GM23338 (cell line): ENCODE measurements around the gene PLEKHJ1. TPM values are rescaled to one million over a fixed set of nuclear protein-coding genes. Genes with fewer than 3 reads are reported as not detected.

Source experiments
- ATAC-seq: fragments of 200-7000 bp; cut with Tn5 transposase; 3 replicates; pipeline ENCODE4 v1.9.1; 2020
- DNase-seq: peaks from one replicate; pipeline ENCODE4 v3.0.0-alpha.2; 2015; ENCODE audit warnings: low spot score
- H2AFZ ChIP-seq: fragments of 200-600 bp; sonication (generic); 2 replicates; pipeline ENCODE4 v1.8.0; 2016; ENCODE audit warnings: antibody characterized with exemption, mild to moderate bottlenecking, moderate library complexity
- H3F3A ChIP-seq: fragments of 200-600 bp; sonication (generic); replicated peaks from 2 replicates; pipeline ENCODE4 v1.8.0; 2017; ENCODE audit warnings: antibody characterized with exemption, mixed run types, low read depth
- H3K27ac ChIP-seq: fragments of 200-600 bp; sonication (generic); 2 replicates; pipeline ENCODE4 v1.6.1; 2016; ENCODE audit warnings: low read depth
- H3K27me3 ChIP-seq: fragments of 200-600 bp; sonication (generic); 2 replicates; pipeline ENCODE4 v1.8.0; 2016; ENCODE audit warnings: mild to moderate bottlenecking, mixed run types, moderate library complexity; ENCODE audit not compliant: insufficient read depth
- H3K36me3 ChIP-seq: fragments of 200-600 bp; sonication (generic); 2 replicates; pipeline ENCODE4 v1.8.0; 2016; ENCODE audit warnings: mild to moderate bottlenecking; ENCODE audit not compliant: insufficient read depth
- H3K4me1 ChIP-seq: fragments of 200-600 bp; sonication (generic); 2 replicates; pipeline ENCODE4 v1.8.0; 2016; ENCODE audit warnings: mild to moderate bottlenecking, moderate library complexity; ENCODE audit not compliant: insufficient read depth
- H3K4me2 ChIP-seq: fragments of 200-600 bp; sonication (generic); 2 replicates; pipeline ENCODE4 v1.7.1; 2017; ENCODE audit warnings: mixed run types
- H3K4me3 ChIP-seq: fragments of 200-600 bp; sonication (generic); 2 replicates; pipeline ENCODE4 v1.6.1; 2016; ENCODE audit warnings: mixed run types
- H3K79me2 ChIP-seq: fragments of 200-600 bp; sonication (generic); replicated peaks from 2 replicates; pipeline ENCODE4 v1.8.0; 2017; ENCODE audit warnings: mild to moderate bottlenecking; ENCODE audit not compliant: insufficient read depth
- H3K9me2 ChIP-seq: fragments of 200-600 bp; sonication (generic); 2 replicates; pipeline ENCODE4 v1.8.0; 2017; ENCODE audit not compliant: insufficient read depth
- H4K20me1 ChIP-seq: fragments of 200-600 bp; sonication (generic); replicated peaks from 2 replicates; pipeline ENCODE4 v1.8.0; 2017; ENCODE audit warnings: mild to moderate bottlenecking; ENCODE audit not compliant: insufficient read depth
- H3K27ac Mint-ChIP-seq: 2 replicates; pipeline ENCODE4 v1.8.0; 2020; ENCODE audit warnings: inconsistent platforms, mild to moderate bottlenecking, moderate library complexity, mixed read lengths
- H3K27me3 Mint-ChIP-seq: 3 replicates; pipeline ENCODE4 v1.8.0; 2022; ENCODE audit warnings: low read depth, mild to moderate bottlenecking, moderate library complexity, mixed read lengths, inconsistent platforms; ENCODE audit not compliant: insufficient read depth, poor library complexity
- H3K36me3 Mint-ChIP-seq: 3 replicates; pipeline ENCODE4 v1.8.0; 2021; ENCODE audit warnings: low read depth, mild to moderate bottlenecking, inconsistent platforms, moderate library complexity, mixed read lengths
- H3K4me1 Mint-ChIP-seq: 3 replicates; pipeline ENCODE4 v1.8.0; 2020; ENCODE audit warnings: mild to moderate bottlenecking, inconsistent platforms, mixed read lengths
- H3K4me3 Mint-ChIP-seq: 3 replicates; pipeline ENCODE4 v1.8.0; 2021; ENCODE audit warnings: moderate library complexity, mild to moderate bottlenecking, inconsistent platforms, mixed read lengths
- H3K9me3 Mint-ChIP-seq: 3 replicates; pipeline ENCODE4 v1.8.0; 2020; ENCODE audit warnings: moderate library complexity, mild to moderate bottlenecking, inconsistent platforms, mixed read lengths
- ZNF114 ChIP-seq: fragments of 250-450 bp; sonication (Bioruptor Pico); IDR thresholded peaks from 2 replicates; pipeline ENCODE4 v1.5.0; 2020; ENCODE audit warnings: mild to moderate bottlenecking, moderate library complexity
- polyA plus RNA-seq: library from polyadenylated mRNA; unstranded; fragments of >200 nt; fragmentation: Nextera tagmentation; extraction: Ambion mirVana; gene quantifications from 2 replicates; pipeline ENCODE4 v1.2.1, GENCODE V29; 2016
- total RNA-seq: library from RNA; depleted of rRNA; stranded (reverse); fragments of >200 nt; shearing (Covaris generic); gene quantifications from 2 replicates; pipeline ENCODE4 v1.2.3, GENCODE V29; 2014
- TF ChIP-seq, protein P1 (sequence below), 2 experiments: fragments of 200-600 bp in 1 of 2; sonication (generic) in 1 of 2; conservative IDR thresholded peaks; 2 replicates each; pipeline versions ENCODE4 v1.5.1 to v1.6.1; 2016 to 2017; ENCODE audit warnings: antibody characterized with exemption in 2 of 2, low read depth in 2 of 2, mild to moderate bottlenecking in 2 of 2, moderate library complexity in 1 of 2
- TF ChIP-seq, protein P2 (sequence below): IDR thresholded peaks from 2 replicates; pipeline ENCODE4 v1.6.1; 2016; ENCODE audit warnings: antibody characterized with exemption
- TF ChIP-seq, protein P3 (sequence below): fragments of 250-450 bp; sonication (Bioruptor Pico); IDR thresholded peaks from 2 replicates; pipeline ENCODE4 v1.5.0; 2020; ENCODE audit warnings: mild to moderate bottlenecking, moderate library complexity

PLEKHJ1 gene
- total and polyA plus RNA-seq, 2 experiments from 2014 or later: 146 to 210 TPM

DNA sequence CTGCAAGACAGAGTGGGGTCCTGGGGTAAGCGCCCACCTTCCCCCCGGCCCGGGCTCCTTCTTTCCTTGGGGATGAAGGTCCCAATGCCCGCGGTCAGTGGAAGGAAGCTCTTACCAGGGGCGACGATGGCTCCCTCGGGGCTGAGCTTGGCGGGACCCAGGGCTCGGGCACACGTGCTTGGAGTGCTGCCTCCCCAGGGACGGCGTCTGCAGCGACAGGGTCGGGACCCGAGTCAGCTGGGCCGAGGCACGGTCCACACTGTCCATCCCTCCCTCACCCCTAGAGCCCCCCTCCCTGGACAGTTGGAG lies 16.6 kb upstream of the PLEKHJ1 start:
- Mint-ChIP-seq H3K27me3 (peaks cover 37% of the 10 kb centered on the region), H3K4me3 (peak overlapping the region; percentile 64), H3K9me3 (no peaks in the 10 kb centered on the region), H3K4me1 (peaks cover 3% of the 10 kb centered on the region; the same call in 2 of the 3 replicates), H3K36me3 (no peaks in the 10 kb centered on the region), H3K27ac (no peak overlapping the region)
- H3K36me3 ChIP-seq: no peaks in the 10 kb centered on the region
- peaks cover 21% of the 10 kb centered on the region for H3K27me3 ChIP-seq
- peak overlapping the region; percentile 93 for H3K4me2 ChIP-seq
- H3K27ac ChIP-seq: no peak overlapping the region
- peak overlapping the region; percentile 98 for H2AFZ ChIP-seq
- DNase-seq: peak; percentile 58
- peak; percentile 2 for ATAC-seq
- peaks cover 5% of the 10 kb centered on the region; the same call in 1 of the 2 replicates for H3K4me1 ChIP-seq
- no peak for TF ChIP-seq ZNF114
- peak overlapping the region; percentile 69 for H3K4me3 ChIP-seq
- H3K79me2 ChIP-seq: no peaks in the 10 kb centered on the region
- peaks cover 4% of the 10 kb centered on the region; the same call in 1 of the 2 replicates for H3F3A ChIP-seq
- H3K9me2 ChIP-seq: no peaks in the 10 kb centered on the region
- no peaks in the 10 kb centered on the region for H4K20me1 ChIP-seq

DNA sequence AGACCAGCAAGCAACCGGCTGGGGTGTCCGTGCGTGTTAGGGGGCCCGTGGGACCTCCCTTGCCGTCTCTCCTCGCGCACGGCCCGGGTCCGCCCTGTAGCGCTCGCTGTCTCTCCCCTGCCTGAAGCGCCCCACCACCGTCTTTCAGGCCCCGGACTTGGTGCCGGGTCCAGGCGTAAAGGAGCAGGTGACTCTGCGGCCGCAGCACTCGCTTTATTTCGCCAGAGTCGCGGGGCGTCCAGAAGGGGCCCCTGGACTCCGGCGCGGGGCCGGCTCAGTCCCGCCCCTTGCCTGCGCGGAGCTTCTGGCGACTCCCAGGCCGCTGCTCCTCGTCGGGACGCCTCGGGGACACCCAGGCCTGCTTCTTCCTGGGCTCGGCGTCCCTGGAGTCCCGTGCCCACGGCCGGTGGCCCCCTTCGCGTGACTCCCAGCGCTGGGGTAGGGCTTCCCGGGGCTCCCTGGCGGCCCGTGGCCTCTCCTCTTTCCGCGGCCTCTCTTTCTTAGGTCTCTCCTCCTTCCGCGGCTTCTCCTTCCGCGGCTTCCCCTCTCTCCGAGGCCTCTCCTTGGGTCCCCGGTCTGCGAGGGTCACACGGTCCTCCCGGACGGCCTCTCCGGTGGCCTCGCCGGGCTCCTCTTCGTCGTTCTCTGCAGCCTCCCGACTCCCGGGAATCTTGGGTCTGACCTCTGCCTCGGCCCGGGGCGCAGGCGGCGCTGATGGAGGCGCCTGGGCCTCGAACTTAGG lies 16.1 kb upstream of the PLEKHJ1 start:
- H3K4me3 Mint-ChIP-seq: peak overlapping the region; percentile 64; the same call in 1 of the 3 replicates

More for the DNA sequence above, 16.1 kb upstream of the PLEKHJ1 start:
- Histone ChIP-seq H3K4me1 (peaks cover 5% of the 10 kb centered on the region; the same call in 1 of the 2 replicates), H4K20me1 (no peaks in the 10 kb centered on the region), H3F3A (peaks cover 4% of the 10 kb centered on the region; the same call in 1 of the 2 replicates), H3K36me3 (no peaks in the 10 kb centered on the region), H3K9me2 (no peaks in the 10 kb centered on the region), H2AFZ (peak overlapping the region; percentile 98), H3K27ac (no peak overlapping the region), H3K79me2 (no peaks in the 10 kb centered on the region), H3K4me2 (peak overlapping the region; percentile 93), H3K27me3 (peaks cover 21% of the 10 kb centered on the region), H3K4me3 (peak overlapping the region; percentile 69)
- TF ChIP-seq, protein P1, sequence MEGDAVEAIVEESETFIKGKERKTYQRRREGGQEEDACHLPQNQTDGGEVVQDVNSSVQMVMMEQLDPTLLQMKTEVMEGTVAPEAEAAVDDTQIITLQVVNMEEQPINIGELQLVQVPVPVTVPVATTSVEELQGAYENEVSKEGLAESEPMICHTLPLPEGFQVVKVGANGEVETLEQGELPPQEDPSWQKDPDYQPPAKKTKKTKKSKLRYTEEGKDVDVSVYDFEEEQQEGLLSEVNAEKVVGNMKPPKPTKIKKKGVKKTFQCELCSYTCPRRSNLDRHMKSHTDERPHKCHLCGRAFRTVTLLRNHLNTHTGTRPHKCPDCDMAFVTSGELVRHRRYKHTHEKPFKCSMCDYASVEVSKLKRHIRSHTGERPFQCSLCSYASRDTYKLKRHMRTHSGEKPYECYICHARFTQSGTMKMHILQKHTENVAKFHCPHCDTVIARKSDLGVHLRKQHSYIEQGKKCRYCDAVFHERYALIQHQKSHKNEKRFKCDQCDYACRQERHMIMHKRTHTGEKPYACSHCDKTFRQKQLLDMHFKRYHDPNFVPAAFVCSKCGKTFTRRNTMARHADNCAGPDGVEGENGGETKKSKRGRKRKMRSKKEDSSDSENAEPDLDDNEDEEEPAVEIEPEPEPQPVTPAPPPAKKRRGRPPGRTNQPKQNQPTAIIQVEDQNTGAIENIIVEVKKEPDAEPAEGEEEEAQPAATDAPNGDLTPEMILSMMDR (conservative IDR thresholded peaks at IDR 0.05; ENCODE audit: low read depth in 2 of 2): 0 out of 4 replicates have a peak, but pooled peaks of 1 of the 2 experiments have one; percentile 0
- TF ChIP-seq, protein P2, sequence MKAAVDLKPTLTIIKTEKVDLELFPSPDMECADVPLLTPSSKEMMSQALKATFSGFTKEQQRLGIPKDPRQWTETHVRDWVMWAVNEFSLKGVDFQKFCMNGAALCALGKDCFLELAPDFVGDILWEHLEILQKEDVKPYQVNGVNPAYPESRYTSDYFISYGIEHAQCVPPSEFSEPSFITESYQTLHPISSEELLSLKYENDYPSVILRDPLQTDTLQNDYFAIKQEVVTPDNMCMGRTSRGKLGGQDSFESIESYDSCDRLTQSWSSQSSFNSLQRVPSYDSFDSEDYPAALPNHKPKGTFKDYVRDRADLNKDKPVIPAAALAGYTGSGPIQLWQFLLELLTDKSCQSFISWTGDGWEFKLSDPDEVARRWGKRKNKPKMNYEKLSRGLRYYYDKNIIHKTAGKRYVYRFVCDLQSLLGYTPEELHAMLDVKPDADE: no peak
- TF ChIP-seq, protein P3, sequence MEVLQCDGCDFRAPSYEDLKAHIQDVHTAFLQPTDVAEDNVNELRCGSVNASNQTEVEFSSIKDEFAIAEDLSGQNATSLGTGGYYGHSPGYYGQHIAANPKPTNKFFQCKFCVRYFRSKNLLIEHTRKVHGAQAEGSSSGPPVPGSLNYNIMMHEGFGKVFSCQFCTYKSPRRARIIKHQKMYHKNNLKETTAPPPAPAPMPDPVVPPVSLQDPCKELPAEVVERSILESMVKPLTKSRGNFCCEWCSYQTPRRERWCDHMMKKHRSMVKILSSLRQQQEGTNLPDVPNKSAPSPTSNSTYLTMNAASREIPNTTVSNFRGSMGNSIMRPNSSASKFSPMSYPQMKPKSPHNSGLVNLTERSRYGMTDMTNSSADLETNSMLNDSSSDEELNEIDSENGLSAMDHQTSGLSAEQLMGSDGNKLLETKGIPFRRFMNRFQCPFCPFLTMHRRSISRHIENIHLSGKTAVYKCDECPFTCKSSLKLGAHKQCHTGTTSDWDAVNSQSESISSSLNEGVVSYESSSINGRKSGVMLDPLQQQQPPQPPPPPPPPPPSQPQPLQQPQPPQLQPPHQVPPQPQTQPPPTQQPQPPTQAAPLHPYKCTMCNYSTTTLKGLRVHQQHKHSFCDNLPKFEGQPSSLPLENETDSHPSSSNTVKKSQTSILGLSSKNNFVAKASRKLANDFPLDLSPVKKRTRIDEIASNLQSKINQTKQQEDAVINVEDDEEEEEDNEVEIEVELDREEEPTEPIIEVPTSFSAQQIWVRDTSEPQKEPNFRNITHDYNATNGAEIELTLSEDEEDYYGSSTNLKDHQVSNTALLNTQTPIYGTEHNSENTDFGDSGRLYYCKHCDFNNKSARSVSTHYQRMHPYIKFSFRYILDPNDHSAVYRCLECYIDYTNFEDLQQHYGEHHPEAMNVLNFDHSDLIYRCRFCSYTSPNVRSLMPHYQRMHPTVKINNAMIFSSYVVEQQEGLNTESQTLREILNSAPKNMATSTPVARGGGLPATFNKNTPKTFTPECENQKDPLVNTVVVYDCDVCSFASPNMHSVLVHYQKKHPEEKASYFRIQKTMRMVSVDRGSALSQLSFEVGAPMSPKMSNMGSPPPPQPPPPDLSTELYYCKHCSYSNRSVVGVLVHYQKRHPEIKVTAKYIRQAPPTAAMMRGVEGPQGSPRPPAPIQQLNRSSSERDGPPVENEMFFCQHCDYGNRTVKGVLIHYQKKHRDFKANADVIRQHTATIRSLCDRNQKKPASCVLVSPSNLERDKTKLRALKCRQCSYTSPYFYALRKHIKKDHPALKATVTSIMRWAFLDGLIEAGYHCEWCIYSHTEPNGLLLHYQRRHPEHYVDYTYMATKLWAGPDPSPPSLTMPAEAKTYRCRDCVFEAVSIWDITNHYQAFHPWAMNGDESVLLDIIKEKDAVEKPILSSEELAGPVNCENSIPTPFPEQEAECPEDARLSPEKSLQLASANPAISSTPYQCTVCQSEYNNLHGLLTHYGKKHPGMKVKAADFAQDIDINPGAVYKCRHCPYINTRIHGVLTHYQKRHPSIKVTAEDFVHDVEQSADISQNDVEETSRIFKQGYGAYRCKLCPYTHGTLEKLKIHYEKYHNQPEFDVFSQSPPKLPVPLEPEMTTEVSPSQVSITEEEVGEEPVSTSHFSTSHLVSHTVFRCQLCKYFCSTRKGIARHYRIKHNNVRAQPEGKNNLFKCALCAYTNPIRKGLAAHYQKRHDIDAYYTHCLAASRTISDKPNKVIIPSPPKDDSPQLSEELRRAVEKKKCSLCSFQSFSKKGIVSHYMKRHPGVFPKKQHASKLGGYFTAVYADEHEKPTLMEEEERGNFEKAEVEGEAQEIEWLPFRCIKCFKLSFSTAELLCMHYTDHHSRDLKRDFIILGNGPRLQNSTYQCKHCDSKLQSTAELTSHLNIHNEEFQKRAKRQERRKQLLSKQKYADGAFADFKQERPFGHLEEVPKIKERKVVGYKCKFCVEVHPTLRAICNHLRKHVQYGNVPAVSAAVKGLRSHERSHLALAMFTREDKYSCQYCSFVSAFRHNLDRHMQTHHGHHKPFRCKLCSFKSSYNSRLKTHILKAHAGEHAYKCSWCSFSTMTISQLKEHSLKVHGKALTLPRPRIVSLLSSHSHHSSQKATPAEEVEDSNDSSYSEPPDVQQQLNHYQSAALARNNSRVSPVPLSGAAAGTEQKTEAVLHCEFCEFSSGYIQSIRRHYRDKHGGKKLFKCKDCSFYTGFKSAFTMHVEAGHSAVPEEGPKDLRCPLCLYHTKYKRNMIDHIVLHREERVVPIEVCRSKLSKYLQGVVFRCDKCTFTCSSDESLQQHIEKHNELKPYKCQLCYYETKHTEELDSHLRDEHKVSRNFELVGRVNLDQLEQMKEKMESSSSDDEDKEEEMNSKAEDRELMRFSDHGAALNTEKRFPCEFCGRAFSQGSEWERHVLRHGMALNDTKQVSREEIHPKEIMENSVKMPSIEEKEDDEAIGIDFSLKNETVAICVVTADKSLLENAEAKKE (CRISPR knock-in tag): no peak
- no peaks in the 10 kb centered on the region for H3K9me3 Mint-ChIP-seq
- H3K4me1 Mint-ChIP-seq: peaks cover 3% of the 10 kb centered on the region; the same call in 2 of the 3 replicates
- peaks cover 4% of the 10 kb centered on the region; the same call in 1 of the 3 replicates for H3K36me3 Mint-ChIP-seq
- H3K27me3 Mint-ChIP-seq: peaks cover 37% of the 10 kb centered on the region
- peak; percentile 39 for DNase-seq
- peak; percentile 0; the same call in 2 of the 3 replicates for ATAC-seq
- no peak overlapping the region for H3K27ac Mint-ChIP-seq
